Trophoblast cell (in vitro differentiated cells and primary cell): Measurements from ENCODE around the gene IFNK.

Experiments used
- DNase-seq, 2 donors: peaks; one replicate each; pipeline ENCODE4 v3.0.0-alpha.2; 2016
- H2AFZ ChIP-seq: 2 replicates; pipeline ENCODE4 v1.6.1; 2013; ENCODE audit warnings: low read length, moderate library complexity, mild to moderate bottlenecking; ENCODE audit not compliant: insufficient read depth, poor library complexity
- H2AK5ac ChIP-seq: 2 replicates; pipeline ENCODE4 v1.6.1; 2013; ENCODE audit warnings: mild to moderate bottlenecking, low read length
- H2BK120ac ChIP-seq: 2 replicates; pipeline ENCODE4 v1.6.1; 2013; ENCODE audit warnings: low read length, mild to moderate bottlenecking, moderate library complexity; ENCODE audit not compliant: insufficient read depth, poor library complexity
- H2BK12ac ChIP-seq: 2 replicates; pipeline ENCODE4 v1.6.1; 2013; ENCODE audit warnings: mild to moderate bottlenecking, low read length, moderate library complexity
- H2BK5ac ChIP-seq: 2 replicates; pipeline ENCODE4 v1.6.1; 2013; ENCODE audit warnings: low read length, low read depth, moderate library complexity, mild to moderate bottlenecking; ENCODE audit not compliant: poor library complexity
- H3K14ac ChIP-seq: 2 replicates; pipeline ENCODE4 v1.6.1; 2013; ENCODE audit warnings: mild to moderate bottlenecking, low read length
- H3K18ac ChIP-seq: 2 replicates; pipeline ENCODE4 v1.6.1; 2013; ENCODE audit warnings: mild to moderate bottlenecking, low read length
- H3K23ac ChIP-seq: 2 replicates; pipeline ENCODE4 v1.6.1; 2013; ENCODE audit warnings: low read length
- H3K27ac ChIP-seq: 2 replicates; pipeline ENCODE4 v1.5.1; 2013; ENCODE audit warnings: low read depth, mild to moderate bottlenecking, inconsistent platforms, low read length, moderate library complexity
- H3K27me3 ChIP-seq: 2 replicates; pipeline ENCODE4 v1.6.1; 2013; ENCODE audit warnings: inconsistent platforms, mild to moderate bottlenecking, low read length, moderate library complexity; ENCODE audit not compliant: insufficient read depth
- H3K36me3 ChIP-seq, 2 experiments: 1 replicate in 1 of 2; 2 replicates in 1 of 2; pipeline ENCODE4 v1.6.1; 2013; ENCODE audit warnings: low read length in 2 of 2, mild to moderate bottlenecking in 2 of 2, moderate library complexity in 1 of 2; ENCODE audit not compliant: insufficient read depth in 2 of 2, control insufficient read depth in 1 of 2
- H3K4ac ChIP-seq: 2 replicates; pipeline ENCODE4 v1.6.1; 2013; ENCODE audit warnings: low read depth, mild to moderate bottlenecking, low read length, moderate library complexity
- H3K4me1 ChIP-seq, 2 experiments: 1 replicate in 1 of 2; 2 replicates in 1 of 2; pipeline ENCODE4 v1.6.1; 2013; ENCODE audit warnings: low read length in 2 of 2, mild to moderate bottlenecking in 2 of 2, moderate library complexity in 1 of 2; ENCODE audit not compliant: insufficient read depth in 2 of 2, control insufficient read depth in 1 of 2
- H3K4me2 ChIP-seq: 2 replicates; pipeline ENCODE4 v1.6.1; 2013; ENCODE audit warnings: inconsistent platforms, mild to moderate bottlenecking, low read length, moderate library complexity
- H3K4me3 ChIP-seq: 2 replicates; pipeline ENCODE4 v1.5.1; 2013; ENCODE audit warnings: mild to moderate bottlenecking, low read depth, low read length, inconsistent platforms
- H3K79me1 ChIP-seq: one replicate; pipeline ENCODE4 v1.6.1; 2013; ENCODE audit warnings: low read length
- H3K79me2 ChIP-seq: 2 replicates; pipeline ENCODE4 v1.6.1; 2013; ENCODE audit warnings: low read length, mild to moderate bottlenecking; ENCODE audit not compliant: control insufficient read depth, insufficient read depth, poor library complexity
- H3K9ac ChIP-seq: 2 replicates; pipeline ENCODE4 v1.6.1; 2013; ENCODE audit warnings: mild to moderate bottlenecking, low read length
- H3K9me3 ChIP-seq: 2 replicates; pipeline ENCODE4 v1.6.1; 2013; ENCODE audit warnings: low read depth, mild to moderate bottlenecking, control low read depth, inconsistent platforms, low read length; ENCODE audit not compliant: insufficient read depth
- H4K12ac ChIP-seq: 2 replicates; pipeline ENCODE4 v1.6.1; 2013; ENCODE audit warnings: low read depth, mild to moderate bottlenecking, low read length, moderate library complexity
- H4K8ac ChIP-seq: 2 replicates; pipeline ENCODE4 v1.6.1; 2013; ENCODE audit warnings: low read depth, mild to moderate bottlenecking, low read length, moderate library complexity
- H4K91ac ChIP-seq: one replicate; pipeline ENCODE4 v1.6.1; 2013; ENCODE audit warnings: low read depth, mild to moderate bottlenecking, low read length, moderate library complexity
- WGBS: extraction: QIAGEN DNeasy Blood & Tissue Kit; methylation state at CpG from one replicate; pipeline ENCODE4 v1.1.7; 2013; ENCODE audit warnings: missing lambda C conversion rate; ENCODE audit not compliant: insufficient read length, insufficient coverage; ENCODE audit errors: extremely low coverage; 5-methylcytosine and 5-hydroxymethylcytosine counted together

Gene IFNK

GRCh38 chr9:27495480-27496134 lies 28.5 kb upstream of the IFNK start:
- H3K18ac ChIP-seq = no peak overlapping the region
- H3K23ac ChIP-seq = no peak overlapping the region
- no peak overlapping the region for H3K14ac ChIP-seq
- no peaks in the 10 kb centered on the region for H3K79me1 ChIP-seq
- peaks cover 0 to 2% of the 10 kb centered on the region in 2 experiments for H3K4me1 ChIP-seq
- H3K9me3 ChIP-seq = no peaks in the 10 kb centered on the region
- no peaks in the 10 kb centered on the region for H3K79me2 ChIP-seq
- no peaks in the 10 kb centered on the region for H3K36me3 ChIP-seq
- H3K4ac ChIP-seq = peak overlapping the region; percentile 91
- H3K4me2 ChIP-seq = no peak overlapping the region
- no peak overlapping the region for H2BK120ac ChIP-seq
- no peak overlapping the region for H3K9ac ChIP-seq
- H4K91ac ChIP-seq = no peak overlapping the region
- DNase-seq = no peak
- H3K4me3 ChIP-seq = no peak overlapping the region
- WGBS = no CpG with 5 or more reads among the region's 3 CpGs
- H2BK12ac ChIP-seq = no peak overlapping the region
- no peaks in the 10 kb centered on the region for H3K27me3 ChIP-seq
- no peak overlapping the region for H2BK5ac ChIP-seq
- H2AK5ac ChIP-seq = no peak overlapping the region
- no peak overlapping the region for H3K27ac ChIP-seq
- no peak overlapping the region for H2AFZ ChIP-seq
- H4K8ac ChIP-seq = no peak overlapping the region
- no peak overlapping the region for H4K12ac ChIP-seq

GRCh38 chr9:27496135-27496504 lies 28.0 kb upstream of the IFNK start:
- Histone ChIP-seq H3K4me3 (no peak overlapping the region), H3K4me2 (no peak overlapping the region), H3K9me3 (no peaks in the 10 kb centered on the region), H2BK120ac (no peak overlapping the region), H3K14ac (no peak overlapping the region), H4K8ac (no peak overlapping the region), H3K9ac (no peak overlapping the region), H2BK5ac (no peak overlapping the region), H3K27me3 (no peaks in the 10 kb centered on the region), H3K4me1 (peaks cover 0 to 2% of the 10 kb centered on the region in 2 experiments), H4K12ac (no peak overlapping the region), H3K4ac (no peak overlapping the region), H2BK12ac (no peak overlapping the region), H3K79me2 (no peaks in the 10 kb centered on the region), H2AFZ (no peak overlapping the region), H3K79me1 (no peaks in the 10 kb centered on the region), H3K23ac (no peak overlapping the region), H4K91ac (no peak overlapping the region), H3K27ac (no peak overlapping the region), H3K36me3 (no peaks in the 10 kb centered on the region), H2AK5ac (no peak overlapping the region), H3K18ac (no peak overlapping the region)
- no peak for DNase-seq
- no CpG with 5 or more reads among the region's 3 CpGs for WGBS

GRCh38 chr9:27497883-27498417 lies 26.1 kb upstream of the IFNK start:
- DNase-seq = no peak
- Histone ChIP-seq H3K9me3 (no peaks in the 10 kb centered on the region), H2AK5ac (no peak overlapping the region), H3K9ac (no peak overlapping the region), H4K12ac (no peak overlapping the region), H4K8ac (no peak overlapping the region), H2AFZ (no peak overlapping the region), H3K23ac (no peak overlapping the region), H3K79me1 (no peaks in the 10 kb centered on the region), H3K36me3 (no peaks in the 10 kb centered on the region), H3K14ac (no peak overlapping the region), H3K79me2 (peaks cover 1% of the 10 kb centered on the region), H3K4ac (peak overlapping the region; percentile 29), H3K18ac (no peak overlapping the region), H3K27me3 (no peaks in the 10 kb centered on the region), H2BK120ac (no peak overlapping the region), H3K4me3 (no peak overlapping the region), H2BK5ac (no peak overlapping the region), H3K4me1 (peaks cover 2 to 4% of the 10 kb centered on the region in 2 experiments), H3K4me2 (no peak overlapping the region), H2BK12ac (no peak overlapping the region), H4K91ac (no peak overlapping the region), H3K27ac (no peak overlapping the region)
- WGBS = 100% methylated on average over 3 of the region's 11 CpGs

- no peak overlapping the region for H3K4me3 ChIP-seq
- no peak overlapping the region for H2AFZ ChIP-seq
- no peaks in the 10 kb centered on the region for H3K79me1 ChIP-seq
- no peaks in the 10 kb centered on the region for H3K36me3 ChIP-seq
- no peak overlapping the region for H3K14ac ChIP-seq
- H4K8ac ChIP-seq = no peak overlapping the region
- no peak overlapping the region for H2AK5ac ChIP-seq
- no peaks in the 10 kb centered on the region for H3K9me3 ChIP-seq
- H3K27ac ChIP-seq = no peak overlapping the region
- H3K23ac ChIP-seq = no peak overlapping the region
- no CpG with 5 or more reads among the region's 2 CpGs for WGBS
- H4K91ac ChIP-seq = no peak overlapping the region
- H2BK5ac ChIP-seq = no peak overlapping the region
- no peaks in the 10 kb centered on the region for H3K27me3 ChIP-seq
- no peak overlapping the region for H2BK120ac ChIP-seq
- no peak overlapping the region for H2BK12ac ChIP-seq
- no peak overlapping the region for H3K4me2 ChIP-seq
- no peak overlapping the region for H3K4ac ChIP-seq
- no peak overlapping the region for H3K9ac ChIP-seq
- no peak overlapping the region for H4K12ac ChIP-seq
- peak in 1 of 2 donors; percentile 37 for DNase-seq
- H3K18ac ChIP-seq = no peak overlapping the region
- H3K79me2 ChIP-seq = peaks cover 1% of the 10 kb centered on the region
- H3K4me1 ChIP-seq = peaks cover 2 to 4% of the 10 kb centered on the region in 2 experiments
Observed at GRCh38 chr9:27499451-27499850, 24.6 kb upstream of the IFNK start.
